Measurements from ENCODE around the gene ADAM21.

GRCh38 chr14:70448633-70449340 lies 3.2 kb upstream of the ADAM21 start:
- TF ChIP-seq CTCF (conservative IDR thresholded peaks at IDR 0.05) (no peak), ZFX (IDR thresholded peaks at IDR 0.05) (no peak)
